ENCODE data around the gene ZNF782. TPM values are rescaled to one million over a fixed set of nuclear protein-coding genes. Genes with fewer than 3 reads are reported as not detected.

ZNF782 gene
- total and polyA plus RNA-seq, 8 donors: 2.3 to 6.8 (median 4.7) TPM

DNA sequence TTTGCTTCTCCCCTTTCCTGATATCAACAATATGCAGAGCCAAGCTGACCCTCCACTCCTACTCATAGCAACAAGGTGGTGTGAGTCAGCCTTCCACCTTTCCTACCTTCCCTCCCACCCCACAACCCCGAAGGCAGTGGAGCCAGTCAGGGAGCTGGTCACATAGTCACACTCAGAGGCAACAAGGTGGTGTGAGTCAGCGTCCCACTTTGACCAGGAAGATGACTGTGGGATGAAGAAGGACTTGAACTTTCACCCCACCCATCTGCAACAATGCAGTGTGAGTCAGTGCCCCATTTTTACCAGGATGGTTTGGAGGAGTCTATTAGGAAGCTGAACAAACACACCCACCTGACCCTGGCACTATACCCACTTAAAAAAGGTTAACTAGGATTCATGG, 30.1 kb upstream of the ZNF782 start:
- H3K27me3 ChIP-seq: no peaks in the 10 kb centered on the region
- no peaks in the 10 kb centered on the region for H3K9me3 ChIP-seq
- intact Hi-C loops (cut with DNase I): no loop called here
- peak; percentile 29 to 71 (median 47) for ATAC-seq
- no peak overlapping the region for H3K27ac ChIP-seq
- no peaks in the 10 kb centered on the region for H3K36me3 ChIP-seq
- no peak for FAIRE-seq
- H3K4me1 ChIP-seq: no peaks in the 10 kb centered on the region
- TF ChIP-seq, protein P1, sequence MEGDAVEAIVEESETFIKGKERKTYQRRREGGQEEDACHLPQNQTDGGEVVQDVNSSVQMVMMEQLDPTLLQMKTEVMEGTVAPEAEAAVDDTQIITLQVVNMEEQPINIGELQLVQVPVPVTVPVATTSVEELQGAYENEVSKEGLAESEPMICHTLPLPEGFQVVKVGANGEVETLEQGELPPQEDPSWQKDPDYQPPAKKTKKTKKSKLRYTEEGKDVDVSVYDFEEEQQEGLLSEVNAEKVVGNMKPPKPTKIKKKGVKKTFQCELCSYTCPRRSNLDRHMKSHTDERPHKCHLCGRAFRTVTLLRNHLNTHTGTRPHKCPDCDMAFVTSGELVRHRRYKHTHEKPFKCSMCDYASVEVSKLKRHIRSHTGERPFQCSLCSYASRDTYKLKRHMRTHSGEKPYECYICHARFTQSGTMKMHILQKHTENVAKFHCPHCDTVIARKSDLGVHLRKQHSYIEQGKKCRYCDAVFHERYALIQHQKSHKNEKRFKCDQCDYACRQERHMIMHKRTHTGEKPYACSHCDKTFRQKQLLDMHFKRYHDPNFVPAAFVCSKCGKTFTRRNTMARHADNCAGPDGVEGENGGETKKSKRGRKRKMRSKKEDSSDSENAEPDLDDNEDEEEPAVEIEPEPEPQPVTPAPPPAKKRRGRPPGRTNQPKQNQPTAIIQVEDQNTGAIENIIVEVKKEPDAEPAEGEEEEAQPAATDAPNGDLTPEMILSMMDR (IDR thresholded peaks at IDR 0.05): no peak
- no peak overlapping the region for H3K4me3 ChIP-seq
- peak in 1 of 6 donors; percentile 46 for DNase-seq
- WGBS, 2 donors: 84 to 96% methylated on average over 2 of the region's 2 CpGs

DNA sequence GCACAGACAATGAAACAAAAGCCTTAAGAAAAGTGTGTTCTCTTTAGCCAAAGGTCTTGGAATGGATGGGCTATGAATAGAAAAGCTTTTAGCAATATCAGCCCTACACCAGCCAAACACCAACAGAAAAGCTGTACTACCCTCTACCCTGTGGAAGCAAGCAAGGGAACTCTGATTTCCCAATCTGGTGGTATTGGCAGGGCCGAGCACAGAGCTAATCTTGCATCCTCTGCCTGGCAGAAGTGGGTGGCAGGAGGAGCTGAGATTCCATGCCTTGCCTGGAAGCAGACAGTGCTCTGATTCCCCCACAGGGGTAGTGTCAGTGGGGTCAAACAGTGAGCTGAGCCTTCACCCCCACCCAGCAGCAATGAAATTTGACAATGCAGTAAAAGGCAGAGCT, 29.6 kb upstream of the ZNF782 start:
- Histone ChIP-seq H3K36me3 (no peaks in the 10 kb centered on the region), H3K27ac (no peak overlapping the region), H3K27me3 (no peaks in the 10 kb centered on the region), H3K4me3 (no peak overlapping the region), H3K9me3 (no peaks in the 10 kb centered on the region), H3K4me1 (no peaks in the 10 kb centered on the region)
- ATAC-seq (no peak), FAIRE-seq (no peak), DNase-seq (no peak)
- intact Hi-C loops (cut with DNase I): no loop called here
- TF ChIP-seq, protein P1 (IDR thresholded peaks at IDR 0.05): no peak
- 79 to 80% methylated on average over 1 of the region's 1 CpG for WGBS, 2 donors

DNA sequence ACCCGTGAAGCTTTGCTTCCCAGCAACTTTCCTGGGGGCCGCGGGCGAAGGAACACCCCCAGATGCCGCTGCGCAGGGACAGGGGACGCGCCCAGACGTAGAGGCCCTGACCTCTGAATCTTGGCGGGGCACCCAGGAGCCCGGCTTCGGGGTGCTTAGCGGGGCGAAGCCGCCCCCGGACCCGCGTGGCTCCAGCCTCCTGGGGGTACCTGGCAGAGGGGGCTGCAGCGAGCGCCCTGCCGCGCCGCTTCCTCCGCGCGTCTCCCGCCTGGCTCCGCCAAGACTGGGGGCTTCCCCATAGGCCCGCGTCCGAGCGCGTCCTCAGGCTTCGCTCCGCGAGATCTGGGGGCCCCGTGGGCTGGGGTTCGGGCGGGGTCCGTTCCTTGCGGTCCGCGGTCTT, 23.0 kb upstream of the ZNF782 start:
- ATAC-seq (no peak), FAIRE-seq (no peak), DNase-seq (peak in 2 of 6 donors; percentile 46 to 67)
- intact Hi-C loops (cut with DNase I): no loop called here
- Histone ChIP-seq H3K36me3 (no peaks in the 10 kb centered on the region), H3K27ac (no peak overlapping the region), H3K4me1 (peaks cover 5 to 19% (median 15%) of the 10 kb centered on the region in 3 donors), H3K9me3 (no peaks in the 10 kb centered on the region), H3K4me3 (no peak overlapping the region), H3K27me3 (peaks cover 0 to 17% (median 0%) of the 10 kb centered on the region in 4 donors)
- 14 to 15% methylated on average over 39 to 43 of the region's 43 CpGs for WGBS, 2 donors
- TF ChIP-seq, protein P1 (IDR thresholded peaks at IDR 0.05): no peak

DNA sequence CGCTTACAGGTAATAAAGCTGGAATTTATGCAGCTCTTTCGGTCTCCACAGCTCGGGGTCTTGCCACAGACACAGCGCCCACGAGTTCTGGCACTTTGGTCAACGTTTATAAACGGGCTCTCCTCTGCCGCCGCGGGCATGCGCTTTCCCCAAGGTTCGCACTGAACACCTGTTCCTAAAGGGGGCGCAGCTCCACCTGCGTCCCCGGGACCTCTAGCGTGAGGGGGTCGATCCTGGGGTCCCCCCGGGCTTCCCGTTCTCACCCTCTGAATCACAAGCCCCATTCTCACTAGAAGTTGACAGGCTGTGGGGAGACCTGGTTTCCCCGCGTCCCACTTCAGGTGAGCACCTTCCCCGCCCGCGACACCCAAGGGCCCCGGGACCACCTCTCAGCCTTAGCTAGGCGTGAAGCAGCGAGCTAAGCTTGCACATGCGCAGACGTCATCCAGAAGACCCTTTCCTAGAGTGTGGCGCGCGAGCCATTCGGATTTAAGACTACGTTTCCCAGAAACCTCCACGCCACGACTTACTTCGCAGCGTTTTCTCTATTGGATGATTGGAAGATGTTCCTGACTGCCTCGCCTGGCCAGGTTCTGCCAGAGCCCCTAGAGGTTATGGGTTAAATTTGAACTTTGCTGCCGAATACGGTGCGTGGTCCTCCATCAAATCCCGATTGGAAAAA, 21.3 kb upstream of the ZNF782 start:
- Histone ChIP-seq H3K4me3 (peak overlapping the region in 3 of 4 donors; percentile 29 to 63 (median 35)), H3K27ac (peak overlapping the region; percentile 95 to 99 (median 98)), H3K4me1 (peaks cover 9 to 22% (median 19%) of the 10 kb centered on the region in 3 donors), H3K9me3 (no peaks in the 10 kb centered on the region), H3K27me3 (peaks cover 0 to 17% (median 0%) of the 10 kb centered on the region in 4 donors), H3K36me3 (no peaks in the 10 kb centered on the region)
- FAIRE-seq (no peak), DNase-seq (peak; percentile 74 to 89 (median 80)), ATAC-seq (peak; percentile 70 to 88 (median 82))
- intact Hi-C loops (cut with DNase I): no loop called here
- TF ChIP-seq, protein P1 (IDR thresholded peaks at IDR 0.05): no peak
- 0 to 1% methylated on average over 43 of the region's 43 CpGs for WGBS, 2 donors

DNA sequence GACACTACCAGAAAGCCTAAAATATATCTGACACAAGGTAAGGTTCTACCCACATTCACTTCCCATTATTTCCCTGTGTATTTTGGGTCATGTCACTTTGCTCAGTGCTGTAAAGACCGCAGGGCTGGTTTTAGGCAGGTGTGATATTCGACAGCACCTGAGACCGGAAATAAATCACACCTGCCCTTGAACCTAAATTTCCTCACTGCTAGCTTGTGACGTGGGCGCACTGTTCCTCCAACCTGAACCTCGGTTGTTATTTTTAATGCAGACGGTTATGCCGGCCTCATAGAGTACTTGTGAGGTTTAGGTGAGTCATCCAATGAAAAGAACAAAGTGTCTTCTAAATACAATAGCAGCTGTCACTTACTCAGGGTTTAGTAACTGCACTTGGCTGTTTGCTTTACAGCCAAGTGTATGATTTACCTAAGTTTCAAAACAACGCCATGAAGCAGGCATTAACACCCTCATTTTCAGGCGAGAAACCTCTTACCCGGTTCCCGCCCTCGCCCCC, 20.7 kb upstream of the ZNF782 start:
- DNase-seq: peak in 4 of 6 donors; percentile 75 to 92 (median 82)
- Histone ChIP-seq H3K4me3 (peak overlapping the region in 3 of 4 donors; percentile 29 to 63 (median 35)), H3K4me1 (peaks cover 15 to 28% (median 21%) of the 10 kb centered on the region in 3 donors), H3K36me3 (no peaks in the 10 kb centered on the region), H3K27me3 (peaks cover 0 to 17% (median 0%) of the 10 kb centered on the region in 4 donors), H3K9me3 (no peaks in the 10 kb centered on the region), H3K27ac (peak overlapping the region; percentile 95 to 99 (median 98))
- TF ChIP-seq, protein P1 (IDR thresholded peaks at IDR 0.05): no peak
- peak; percentile 80 to 91 (median 90) for ATAC-seq
- intact Hi-C loops (cut with DNase I): no loop called here
- 5 to 9% methylated on average over 13 of the region's 13 CpGs for WGBS, 2 donors
- no peak for FAIRE-seq
